Measurements from ENCODE around the gene ID1. TPM values are rescaled to one million over a fixed set of nuclear protein-coding genes. Genes with fewer than 3 reads are reported as not detected.

ID1 gene
- total and polyA plus RNA-seq, 2 of the 13 experiments (the other 11 are each of a cell fraction or from before 2014, with no cell fraction given), result 320 to 419 TPM

GRCh38 chr20:31606804-31607639, 1.9 kb downstream of the ID1 start (continued):
- TF ChIP-seq ZNF737 (CRISPR knock-in tag; IDR thresholded peaks at IDR 0.05; ENCODE audit: borderline replicate concordance) (no peak), ZNF503 (CRISPR knock-in tag; IDR thresholded peaks at IDR 0.05) (no peak), KDM4B (CRISPR knock-in tag; IDR thresholded peaks at IDR 0.05) (peak; percentile 81; the same call in 1 of the 2 replicates), ZNF891 (CRISPR knock-in tag; IDR thresholded peaks at IDR 0.05) (peak; percentile 95; the same call in 1 of the 2 replicates), ZNF678 (CRISPR knock-in tag; IDR thresholded peaks at IDR 0.05) (no peak), ZMYM2 (CRISPR knock-in tag; IDR thresholded peaks at IDR 0.05) (no peak), SMAD3 (CRISPR knock-in tag; IDR thresholded peaks at IDR 0.05) (no peak; the same call in 1 of the 2 replicates), IKZF1 (IDR thresholded peaks at IDR 0.05) (no peak), XBP1 (CRISPR knock-in tag; IDR thresholded peaks at IDR 0.05) (no peak), ZUFSP (CRISPR knock-in tag; IDR thresholded peaks at IDR 0.05; ENCODE audit: borderline replicate concordance) (no peak), TFDP2 (CRISPR knock-in tag; IDR thresholded peaks at IDR 0.05) (no peak; the same call in 1 of the 2 replicates), CAMTA2 (CRISPR knock-in tag; IDR thresholded peaks at IDR 0.05; ENCODE audit: borderline replicate concordance) (0 out of 2 replicates have a peak, but pooled peaks have one; percentile 49), U2AF2 (IDR thresholded peaks at IDR 0.05; ENCODE audit: low read depth, low read length) (no peak), SETDB1 (CRISPR knock-in tag; IDR thresholded peaks at IDR 0.05; ENCODE audit: borderline replicate concordance) (no peak), AKAP8 (CRISPR knock-in tag; IDR thresholded peaks at IDR 0.05) (peak; percentile 91), ZSCAN31 (CRISPR knock-in tag; IDR thresholded peaks at IDR 0.05; ENCODE audit: low read depth) (peak; percentile 74)
- TF ChIP-seq, protein P1, sequence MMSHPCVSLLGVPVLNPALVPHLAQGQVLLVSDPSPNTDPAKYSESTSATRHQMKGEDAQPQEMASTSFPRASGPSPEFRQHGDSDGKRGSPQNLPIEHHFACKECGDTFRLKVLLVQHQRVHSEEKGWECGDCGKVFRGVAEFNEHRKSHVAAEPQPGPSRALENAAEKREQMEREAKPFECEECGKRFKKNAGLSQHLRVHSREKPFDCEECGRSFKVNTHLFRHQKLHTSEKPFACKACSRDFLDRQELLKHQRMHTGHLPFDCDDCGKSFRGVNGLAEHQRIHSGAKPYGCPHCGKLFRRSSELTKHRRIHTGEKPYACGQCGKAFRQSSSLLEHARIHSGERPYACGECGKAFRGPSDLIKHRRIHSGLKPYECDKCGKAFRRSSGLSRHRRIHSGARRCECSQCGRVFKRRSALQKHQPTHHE (CRISPR knock-in tag; IDR thresholded peaks at IDR 0.05; ENCODE audit: borderline replicate concordance), result peak; percentile 11; the same call in 1 of the 2 replicates
- TF ChIP-seq, protein P2, sequence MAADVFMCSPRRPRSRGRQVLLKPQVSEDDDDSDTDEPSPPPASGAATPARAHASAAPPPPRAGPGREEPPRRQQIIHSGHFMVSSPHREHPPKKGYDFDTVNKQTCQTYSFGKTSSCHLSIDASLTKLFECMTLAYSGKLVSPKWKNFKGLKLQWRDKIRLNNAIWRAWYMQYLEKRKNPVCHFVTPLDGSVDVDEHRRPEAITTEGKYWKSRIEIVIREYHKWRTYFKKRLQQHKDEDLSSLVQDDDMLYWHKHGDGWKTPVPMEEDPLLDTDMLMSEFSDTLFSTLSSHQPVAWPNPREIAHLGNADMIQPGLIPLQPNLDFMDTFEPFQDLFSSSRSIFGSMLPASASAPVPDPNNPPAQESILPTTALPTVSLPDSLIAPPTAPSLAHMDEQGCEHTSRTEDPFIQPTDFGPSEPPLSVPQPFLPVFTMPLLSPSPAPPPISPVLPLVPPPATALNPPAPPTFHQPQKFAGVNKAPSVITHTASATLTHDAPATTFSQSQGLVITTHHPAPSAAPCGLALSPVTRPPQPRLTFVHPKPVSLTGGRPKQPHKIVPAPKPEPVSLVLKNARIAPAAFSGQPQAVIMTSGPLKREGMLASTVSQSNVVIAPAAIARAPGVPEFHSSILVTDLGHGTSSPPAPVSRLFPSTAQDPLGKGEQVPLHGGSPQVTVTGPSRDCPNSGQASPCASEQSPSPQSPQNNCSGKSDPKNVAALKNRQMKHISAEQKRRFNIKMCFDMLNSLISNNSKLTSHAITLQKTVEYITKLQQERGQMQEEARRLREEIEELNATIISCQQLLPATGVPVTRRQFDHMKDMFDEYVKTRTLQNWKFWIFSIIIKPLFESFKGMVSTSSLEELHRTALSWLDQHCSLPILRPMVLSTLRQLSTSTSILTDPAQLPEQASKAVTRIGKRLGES (CRISPR knock-in tag; IDR thresholded peaks at IDR 0.05; ENCODE audit: borderline replicate concordance), result 0 out of 2 replicates have a peak, but pooled peaks have one; percentile 74

All from HepG2 (cell line).